ENCODE data around the gene TUBB2A.

DNA sequence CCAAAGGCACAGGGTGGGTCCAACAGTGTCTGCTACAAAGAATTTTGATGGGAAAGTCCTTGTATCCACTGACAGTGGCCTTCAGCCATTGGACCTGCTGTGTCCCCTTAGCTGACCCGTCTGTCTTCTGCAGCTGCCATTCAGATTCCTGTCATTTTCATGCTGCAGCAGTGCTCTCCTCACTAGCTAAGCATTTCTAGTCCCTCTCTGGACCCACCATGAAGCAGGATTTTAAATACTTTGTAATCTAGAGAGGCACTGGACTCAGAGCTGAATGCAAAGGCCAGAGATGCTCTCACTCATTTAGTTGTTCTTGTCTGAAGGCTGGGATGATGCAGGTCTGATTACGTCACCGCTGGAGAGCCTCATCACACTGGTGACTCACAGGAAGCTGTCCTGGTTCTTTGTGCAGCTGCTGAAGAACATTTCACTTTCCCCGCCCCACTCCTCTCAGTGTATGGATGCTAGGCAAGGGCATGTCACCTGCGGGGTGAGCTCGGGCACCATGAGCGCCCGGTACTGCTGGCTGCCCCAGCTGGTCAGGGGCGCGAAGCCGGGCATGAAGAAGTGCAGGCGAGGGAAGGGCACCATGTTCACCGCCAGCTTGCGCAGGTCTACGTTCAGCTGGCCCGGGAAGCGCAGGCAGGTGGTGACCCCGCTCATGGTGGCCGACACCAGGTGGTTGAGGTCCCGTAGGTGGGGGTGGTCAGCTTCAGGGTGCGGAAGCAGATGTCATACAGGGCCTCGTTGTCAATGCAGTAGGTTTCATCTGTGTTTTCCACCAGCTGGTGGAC is 19.4 kb upstream of the TUBB2A start:
- TF ChIP-seq, protein P1, sequence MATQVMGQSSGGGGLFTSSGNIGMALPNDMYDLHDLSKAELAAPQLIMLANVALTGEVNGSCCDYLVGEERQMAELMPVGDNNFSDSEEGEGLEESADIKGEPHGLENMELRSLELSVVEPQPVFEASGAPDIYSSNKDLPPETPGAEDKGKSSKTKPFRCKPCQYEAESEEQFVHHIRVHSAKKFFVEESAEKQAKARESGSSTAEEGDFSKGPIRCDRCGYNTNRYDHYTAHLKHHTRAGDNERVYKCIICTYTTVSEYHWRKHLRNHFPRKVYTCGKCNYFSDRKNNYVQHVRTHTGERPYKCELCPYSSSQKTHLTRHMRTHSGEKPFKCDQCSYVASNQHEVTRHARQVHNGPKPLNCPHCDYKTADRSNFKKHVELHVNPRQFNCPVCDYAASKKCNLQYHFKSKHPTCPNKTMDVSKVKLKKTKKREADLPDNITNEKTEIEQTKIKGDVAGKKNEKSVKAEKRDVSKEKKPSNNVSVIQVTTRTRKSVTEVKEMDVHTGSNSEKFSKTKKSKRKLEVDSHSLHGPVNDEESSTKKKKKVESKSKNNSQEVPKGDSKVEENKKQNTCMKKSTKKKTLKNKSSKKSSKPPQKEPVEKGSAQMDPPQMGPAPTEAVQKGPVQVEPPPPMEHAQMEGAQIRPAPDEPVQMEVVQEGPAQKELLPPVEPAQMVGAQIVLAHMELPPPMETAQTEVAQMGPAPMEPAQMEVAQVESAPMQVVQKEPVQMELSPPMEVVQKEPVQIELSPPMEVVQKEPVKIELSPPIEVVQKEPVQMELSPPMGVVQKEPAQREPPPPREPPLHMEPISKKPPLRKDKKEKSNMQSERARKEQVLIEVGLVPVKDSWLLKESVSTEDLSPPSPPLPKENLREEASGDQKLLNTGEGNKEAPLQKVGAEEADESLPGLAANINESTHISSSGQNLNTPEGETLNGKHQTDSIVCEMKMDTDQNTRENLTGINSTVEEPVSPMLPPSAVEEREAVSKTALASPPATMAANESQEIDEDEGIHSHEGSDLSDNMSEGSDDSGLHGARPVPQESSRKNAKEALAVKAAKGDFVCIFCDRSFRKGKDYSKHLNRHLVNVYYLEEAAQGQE (IDR thresholded peaks at IDR 0.05; ENCODE audit: low read depth, low read length): no peak
- TF ChIP-seq, protein P2, sequence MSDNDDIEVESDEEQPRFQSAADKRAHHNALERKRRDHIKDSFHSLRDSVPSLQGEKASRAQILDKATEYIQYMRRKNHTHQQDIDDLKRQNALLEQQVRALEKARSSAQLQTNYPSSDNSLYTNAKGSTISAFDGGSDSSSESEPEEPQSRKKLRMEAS (IDR thresholded peaks at IDR 0.05; ENCODE audit: low read depth, low read length): no peak
- no peak for TF ChIP-seq NFYB (IDR thresholded peaks at IDR 0.05; ENCODE audit: insufficient read depth, low read depth, low read length)
- no peak for TF ChIP-seq EP300 (IDR thresholded peaks at IDR 0.05; ENCODE audit: borderline replicate concordance in 1 of 2, control insufficient read depth in 1 of 2, low read depth in 2 of 2, low read length in 2 of 2)
- TF ChIP-seq FOXM1 (IDR thresholded peaks at IDR 0.05; ENCODE audit: low read depth, low read length): no peak
- no peak for TF ChIP-seq EZH2 (IDR thresholded peaks at IDR 0.05; ENCODE audit: borderline replicate concordance, control insufficient read depth, low read depth, low read length)
- TF ChIP-seq POLR2A (IDR thresholded peaks at IDR 0.05; ENCODE audit: low read depth, low read length): no peak
- TF ChIP-seq NRF1 (conservative IDR thresholded peaks at IDR 0.05; ENCODE audit: low read depth, low read length): no peak

Data from GM12878 (cell line).